ENCODE measurements around the gene SLC25A21.
A peak's percentile ranks its signal among the peaks of the same experiment; 100 is the strongest.

SLC25A21 gene

GRCh38 chr14:36835128-36835527, 337.3 kb downstream of the SLC25A21 start (continued):
- TF ChIP-seq REST (tag by site-specific recombination; IDR thresholded peaks at IDR 0.05) (peak; percentile 58; the same call in 1 of the 2 replicates), ZNF239 (tag by site-specific recombination; IDR thresholded peaks at IDR 0.05) (peak; percentile 77), ZSCAN23 (tag by site-specific recombination; IDR thresholded peaks at IDR 0.05) (peak; percentile 99), GLI4 (tag by site-specific recombination; IDR thresholded peaks at IDR 0.05) (peak; percentile 75; the same call in 1 of the 2 replicates), ZNF202 (tag by site-specific recombination; IDR thresholded peaks at IDR 0.05; ENCODE audit: borderline replicate concordance) (no peak), ZNF423 (tag by site-specific recombination; IDR thresholded peaks at IDR 0.05) (peak; percentile 99), ZBTB21 (tag by site-specific recombination; IDR thresholded peaks at IDR 0.05) (peak; percentile 79), HOXC10 (CRISPR knock-in tag; IDR thresholded peaks at IDR 0.05) (no peak), OVOL3 (tag by site-specific recombination; IDR thresholded peaks at IDR 0.05) (peak; percentile 99), ZNF549 (tag by site-specific recombination; IDR thresholded peaks at IDR 0.05) (peak; percentile 40; the same call in 1 of the 2 replicates), ZNF146 (tag by site-specific recombination; IDR thresholded peaks at IDR 0.05) (peak; percentile 84), ZNF777 (tag by site-specific recombination; IDR thresholded peaks at IDR 0.05; ENCODE audit: borderline replicate concordance) (no peak), BCL11B (tag by site-specific recombination; IDR thresholded peaks at IDR 0.05; ENCODE audit: low read depth) (no peak)

DNA sequence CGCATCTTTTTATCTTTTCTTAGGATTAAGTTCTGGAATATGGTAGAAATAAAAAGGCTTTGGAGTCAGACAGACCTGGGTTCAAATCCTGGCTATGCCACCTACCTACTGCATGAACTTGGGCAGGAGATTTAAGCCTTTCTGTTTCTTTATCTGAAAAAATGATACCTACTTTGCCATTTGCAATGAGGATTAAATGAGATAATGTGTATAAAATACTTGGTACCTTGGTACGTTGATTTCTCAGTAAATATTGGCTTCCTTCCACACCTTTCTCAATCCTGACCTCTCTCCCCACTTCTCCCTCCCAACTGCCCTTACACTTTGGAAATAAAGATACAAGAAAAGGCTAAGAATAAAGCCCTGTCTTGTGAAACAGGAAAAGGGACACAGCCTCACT, 338.1 kb downstream of the SLC25A21 start:
- Histone ChIP-seq H3K27ac (ENCODE audit: extremely low read depth, low read depth, low read length) (peak overlapping the region; percentile 67), H3K4me3 (ENCODE audit: low read depth, low read length) (no peak overlapping the region), H3K36me3 (ENCODE audit: control insufficient read depth in 2 of 2, insufficient read depth in 1 of 2, low read length in 2 of 2) (no peaks in the 10 kb centered on the region), H3K4me1 (ENCODE audit: control insufficient read depth, insufficient read depth, low read length) (peaks cover 38% of the 10 kb centered on the region), H3K9me3 (ENCODE audit: control insufficient read depth, insufficient read depth, low read depth, low read length) (no peaks in the 10 kb centered on the region)
- POLR2A ChIA-PET = no interaction called here
- no peak for TF ChIP-seq SP7 (tag by site-specific recombination; IDR thresholded peaks at IDR 0.05)
- peak; percentile 95 for TF ChIP-seq ZNF664 (tag by site-specific recombination; IDR thresholded peaks at IDR 0.05)
- CTCF ChIA-PET = no interaction called here

- POLR2A ChIA-PET = no interaction called here
- H3K4me1 ChIP-seq (ENCODE audit: control insufficient read depth, insufficient read depth, low read length) = peaks cover 27% of the 10 kb centered on the region
- no peak overlapping the region for H3K27ac ChIP-seq (ENCODE audit: extremely low read depth, low read depth, low read length)
- no peak overlapping the region for H3K4me3 ChIP-seq (ENCODE audit: low read depth, low read length)
- CTCF ChIA-PET = interaction anchor here (1.8 kb wide), 1 partner anchor 181 kb away, joined by 6 read pairs; no protein-coding TSS in a partner anchor
- H3K9me3 ChIP-seq (ENCODE audit: control insufficient read depth, insufficient read depth, low read depth, low read length) = no peaks in the 10 kb centered on the region
- H3K36me3 ChIP-seq (ENCODE audit: control insufficient read depth in 2 of 2, insufficient read depth in 1 of 2, low read length in 2 of 2) = no peaks in the 10 kb centered on the region
- TF ChIP-seq ZNF449 (tag by site-specific recombination; IDR thresholded peaks at IDR 0.05) (peak; percentile 72), ZNF596 (tag by site-specific recombination; IDR thresholded peaks at IDR 0.05) (no peak)
Measured at GRCh38 chr14:36829547-36829946, 342.9 kb downstream of the SLC25A21 start.
